Measurements from ENCODE around the gene MRPS25. TPM values are rescaled to one million over a fixed set of nuclear protein-coding genes. Genes with fewer than 3 reads are reported as not detected.

MRPS25 gene
- polyA plus RNA-seq, 1 of the 3 experiments (the other 2 are of a cell fraction) = 41.5 TPM

- no peak for TF ChIP-seq ELF1 (IDR thresholded peaks at IDR 0.05)
- TF ChIP-seq GABPA (IDR thresholded peaks at IDR 0.05; ENCODE audit: low read depth) = no peak
- TF ChIP-seq MXI1 (IDR thresholded peaks at IDR 0.05; ENCODE audit: low read depth, low read length) = no peak
Observed at GRCh38 chr3:15049584-15049983, 15.5 kb downstream of the MRPS25 start (continued).

GRCh38 chr3:15045667-15046066 lies 19.4 kb downstream of the MRPS25 start:
- no peak for DNase-seq
- H3K9me3 ChIP-seq = no peaks in the 10 kb centered on the region
- H3K9ac ChIP-seq = no peak overlapping the region
- TF ChIP-seq CTCF (IDR thresholded peaks at IDR 0.05) (no peak), TCF12 (IDR thresholded peaks at IDR 0.05) (no peak), NRF1 (IDR thresholded peaks at IDR 0.05; ENCODE audit: low read depth, low read length) (no peak), FOSL2 (IDR thresholded peaks at IDR 0.05; ENCODE audit: borderline replicate concordance, low read depth) (no peak), EZH2phosphoT487 (IDR thresholded peaks at IDR 0.05; ENCODE audit: borderline replicate concordance, low read depth) (no peak), MAX (IDR thresholded peaks at IDR 0.05; ENCODE audit: low read depth) (no peak), REST (IDR thresholded peaks at IDR 0.05; ENCODE audit: low read depth, low read length) (no peak), POLR2AphosphoS5 (IDR thresholded peaks at IDR 0.05; ENCODE audit: low read depth, low read length) (no peak), YY1 (IDR thresholded peaks at IDR 0.05; ENCODE audit: low read depth) (no peak), NFIC (IDR thresholded peaks at IDR 0.05; ENCODE audit: borderline replicate concordance) (no peak), ELF1 (IDR thresholded peaks at IDR 0.05) (no peak), GABPA (IDR thresholded peaks at IDR 0.05; ENCODE audit: low read depth) (no peak), MXI1 (IDR thresholded peaks at IDR 0.05; ENCODE audit: low read depth, low read length) (no peak), JUND (IDR thresholded peaks at IDR 0.05) (no peak), TAF1 (IDR thresholded peaks at IDR 0.05; ENCODE audit: borderline replicate concordance, low read depth, low read length) (no peak)
- H2AFZ ChIP-seq (ENCODE audit: low read depth) = no peak overlapping the region
- H3F3A ChIP-seq (replicated peaks; ENCODE audit: insufficient read depth) = peaks cover 4% of the 10 kb centered on the region
- no peak overlapping the region for H3K27ac ChIP-seq (ENCODE audit: low read depth in 2 of 2, low read length in 1 of 2)
- peaks cover 18% of the 10 kb centered on the region; the same call in 1 of the 2 replicates for H3K79me2 ChIP-seq (ENCODE audit: insufficient read depth)
- WGBS (ENCODE audit: low lambda C conversion rate) = 80% methylated on average over 1 of the region's 1 CpG
- no peaks in the 10 kb centered on the region for H3K9me2 ChIP-seq
- peaks cover 81 to 93% of the 10 kb centered on the region in 2 experiments for H3K36me3 ChIP-seq (replicated peaks in 1 of 2; ENCODE audit: control insufficient read depth in 1 of 2, insufficient read depth in 2 of 2, low read length in 1 of 2)
- H3K4me1 ChIP-seq (ENCODE audit: control insufficient read depth in 1 of 2, insufficient read depth in 2 of 2, low read depth in 1 of 2, low read length in 1 of 2) = peaks cover 15 to 27% of the 10 kb centered on the region in 2 experiments; a peak in 3 of 4 replicates
- ChIA-PET POLR2A (no interaction called here), CTCF (interaction anchor here (1.0 to 2.1 kb wide), 3 partner anchors 63 to 183 kb away, joined by 3 to 8 read pairs (median 4); no protein-coding TSS in a partner anchor)
- H3K4me3 ChIP-seq (ENCODE audit: low read depth in 2 of 2, low read length in 1 of 2) = no peak overlapping the region
- H3K27me3 ChIP-seq (ENCODE audit: insufficient read depth) = no peaks in the 10 kb centered on the region
- H4K20me1 ChIP-seq (ENCODE audit: insufficient read depth) = no peaks in the 10 kb centered on the region
- H3K4me2 ChIP-seq = no peak overlapping the region

Measured in SK-N-SH (cell line).